ENCODE measurements around the gene ASTN2. TPM values are rescaled to one million over a fixed set of nuclear protein-coding genes. Genes with fewer than 3 reads are reported as not detected.
"Not testable (repeated sequence)": the region's sequence is repeated elsewhere in the genome, so short reads cannot be mapped to it uniquely, and the experiment has no call there.

The ASTN2 gene
- total RNA-seq, 1 donor from 2014 or later = 9.7 TPM

DNA sequence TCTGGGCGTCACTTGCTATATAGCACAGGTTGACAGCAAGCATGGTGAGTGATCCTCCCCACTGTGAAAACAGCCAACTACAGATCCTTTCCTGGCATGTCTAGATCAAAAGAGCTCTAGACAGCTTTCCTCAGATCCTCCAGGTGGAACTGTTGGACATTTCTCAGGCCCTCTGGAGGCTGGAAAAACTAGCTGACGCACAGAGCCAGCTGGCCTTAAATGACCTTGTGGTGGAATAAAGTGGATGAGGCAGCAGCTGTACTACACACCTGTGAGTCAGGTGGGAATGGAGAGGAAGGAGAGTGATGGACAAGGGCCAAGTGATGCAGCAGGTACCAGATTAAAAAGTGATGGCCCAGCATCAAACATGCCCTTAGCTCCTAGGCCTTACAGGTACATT is 555.1 kb downstream of the ASTN2 start:
- no peak for DNase-seq

DNA sequence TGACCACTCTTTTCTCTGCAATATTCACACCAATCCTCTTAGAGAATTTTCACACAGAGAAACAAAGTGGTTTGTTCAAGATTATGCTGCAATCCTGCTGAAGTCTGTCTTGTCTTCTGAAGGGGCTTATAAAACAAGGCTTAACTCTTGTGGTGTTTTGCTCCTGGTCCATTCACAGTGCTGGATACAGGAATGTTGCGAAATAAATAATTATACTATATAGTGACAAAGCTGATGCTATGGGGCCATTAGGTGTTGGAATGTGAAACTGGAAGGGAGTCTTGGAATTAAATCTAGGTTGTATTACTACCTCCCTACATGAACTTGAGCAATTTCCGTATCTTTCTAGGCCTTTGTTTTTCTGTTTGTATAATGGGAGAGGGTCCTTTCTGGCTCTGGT is 557.5 kb downstream of the ASTN2 start:
- no peak for DNase-seq

DNA sequence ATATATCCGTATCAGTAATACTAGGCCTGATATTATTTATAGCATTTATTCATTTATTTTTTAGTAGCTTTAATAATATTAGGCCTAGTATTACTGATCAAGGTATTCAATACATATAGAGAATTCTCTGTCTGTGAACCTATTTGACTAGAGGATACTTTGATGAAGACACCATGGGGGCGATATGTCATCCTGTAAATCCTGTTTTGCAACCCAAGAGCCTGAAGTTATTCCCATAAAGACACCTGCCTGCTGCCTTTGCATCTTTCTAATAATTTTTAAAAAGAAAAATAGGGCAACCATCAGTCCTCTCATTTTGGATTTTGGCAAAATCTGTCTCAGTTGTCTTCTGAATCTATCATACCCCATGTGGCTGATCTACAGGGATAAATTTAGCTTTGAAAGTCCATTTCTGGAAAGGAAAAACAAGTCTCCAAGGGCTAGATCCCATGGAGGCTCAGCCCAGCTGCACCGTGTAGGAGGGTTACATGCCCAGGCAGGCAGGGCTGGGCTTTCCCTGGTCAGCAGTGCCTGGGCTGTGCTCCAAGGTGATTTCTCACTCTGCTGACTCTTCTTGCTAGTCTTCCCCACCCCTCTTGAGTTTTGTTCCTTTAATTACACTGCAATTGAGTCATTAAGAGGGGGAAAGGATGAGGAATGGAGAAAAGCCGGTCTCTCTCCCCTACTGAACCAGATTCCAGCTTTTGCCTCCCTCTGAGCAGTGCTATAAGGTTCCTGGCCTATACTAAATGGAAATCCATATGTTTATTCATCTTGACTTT is 558.8 kb downstream of the ASTN2 start:
- no peak for DNase-seq

DNA sequence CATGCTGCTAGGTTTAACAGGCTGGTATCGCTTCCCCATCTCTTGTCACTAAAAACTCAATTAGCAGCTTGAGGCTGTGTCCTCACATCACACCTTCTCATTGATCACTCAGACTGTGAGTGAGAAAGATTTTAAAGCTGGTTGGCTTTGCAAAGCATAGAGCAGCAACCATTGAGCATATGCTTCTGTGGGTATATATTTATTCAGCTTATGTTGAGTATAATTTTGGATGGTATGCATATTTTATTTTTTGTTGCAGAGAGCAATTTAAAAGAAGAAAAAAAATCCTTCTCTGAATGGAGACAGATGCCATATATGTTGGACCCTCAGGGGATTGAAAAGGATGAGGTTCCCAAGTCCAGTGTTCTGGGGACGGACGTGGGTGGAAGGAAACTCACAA is 565.1 kb downstream of the ASTN2 start:
- DNase-seq = no peak

DNA sequence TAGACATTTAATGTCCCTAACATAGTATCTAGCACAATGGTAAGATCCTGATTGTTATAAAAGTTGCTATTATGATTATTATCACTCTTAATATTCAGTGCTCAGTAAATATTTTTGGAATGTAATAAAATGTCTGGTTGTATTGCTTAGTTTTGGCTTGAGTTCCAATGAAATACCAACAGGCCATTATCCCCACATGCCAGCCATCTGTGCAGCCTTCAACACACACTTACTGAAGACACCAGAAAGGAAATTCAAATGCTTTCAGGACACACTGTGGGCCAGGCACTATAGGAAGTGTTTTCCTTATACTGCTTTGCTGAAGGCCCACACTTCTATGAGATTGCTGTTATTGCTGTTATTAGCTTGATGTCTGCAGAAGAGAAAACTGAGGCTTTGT is 570.2 kb downstream of the ASTN2 start:
- no peak for DNase-seq

DNA sequence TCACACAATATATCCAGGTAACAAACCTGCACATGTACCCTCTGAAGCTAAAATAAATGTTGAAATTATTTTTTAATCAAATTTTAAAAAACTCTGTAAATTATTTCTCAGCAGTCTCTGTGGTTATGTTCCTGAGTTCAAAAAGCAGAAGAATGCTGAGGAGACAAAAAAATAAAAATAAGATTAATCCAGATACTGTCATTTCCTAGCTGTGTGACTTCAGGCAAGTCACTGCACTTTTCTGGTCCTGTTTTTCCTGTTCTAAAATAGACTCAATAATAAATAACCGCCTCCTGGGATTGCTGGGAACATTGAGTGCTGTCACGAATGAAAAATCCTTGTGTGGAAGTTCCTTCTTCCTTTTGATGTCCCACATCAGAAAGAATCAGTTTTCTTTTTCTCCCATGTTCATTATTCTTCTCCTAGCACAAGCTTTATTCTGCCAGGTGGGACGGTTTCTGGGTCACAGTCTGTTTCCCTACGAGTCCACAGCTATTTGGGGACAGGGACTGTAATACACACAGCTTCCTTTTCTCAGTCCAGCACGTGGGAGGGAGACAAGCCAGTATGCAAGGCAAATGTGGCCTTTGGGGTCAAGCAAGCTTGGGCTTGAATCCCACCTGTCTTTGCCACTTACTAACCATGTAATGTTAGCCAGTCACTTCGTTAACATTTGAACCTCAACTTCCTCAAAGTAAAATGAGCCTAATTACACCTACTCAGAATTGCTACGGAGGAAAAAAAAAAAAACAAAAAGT is 570.8 kb downstream of the ASTN2 start:
- no peak for DNase-seq

DNA sequence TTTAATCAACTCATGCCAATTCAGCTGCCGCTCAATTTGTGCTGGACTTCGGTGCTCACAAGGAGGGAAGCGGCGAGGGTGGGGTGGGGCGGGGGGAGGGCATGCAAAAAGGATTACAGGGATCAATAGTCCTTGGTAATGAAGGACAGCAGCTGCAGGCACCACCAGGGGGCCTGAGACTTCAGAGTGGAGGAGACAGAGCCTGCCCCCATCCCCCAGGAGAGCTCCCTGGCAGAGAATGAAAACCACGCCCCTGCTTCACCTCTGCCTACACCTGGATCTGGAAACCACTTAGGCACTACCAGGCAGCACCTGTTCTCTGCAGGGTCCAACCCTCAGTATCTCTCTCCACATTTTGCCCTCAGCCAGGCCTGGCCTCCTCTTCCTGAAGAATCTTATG is 572.2 kb downstream of the ASTN2 start:
- DNase-seq = no peak

DNA sequence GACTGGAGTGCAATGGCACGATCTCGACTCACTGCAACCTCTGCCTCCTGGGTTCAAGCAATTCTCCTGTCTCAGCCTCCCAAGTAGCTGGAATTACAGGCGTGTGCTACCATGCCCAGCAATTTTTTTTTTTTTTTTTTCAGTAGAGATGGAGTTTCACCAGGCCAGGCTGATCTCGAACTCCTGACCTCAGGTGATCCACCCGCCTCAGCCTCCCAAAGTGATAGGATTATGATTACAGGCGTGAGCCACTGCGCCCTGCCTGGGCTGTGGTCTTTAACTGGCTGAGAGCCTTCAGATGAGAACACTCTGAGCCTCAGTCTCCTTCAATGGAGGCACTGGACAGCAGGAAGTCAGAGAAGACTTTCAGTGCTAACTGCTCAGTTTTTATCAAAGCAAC is 576.4 kb downstream of the ASTN2 start:
- DNase-seq = not testable (repeated sequence)

DNA sequence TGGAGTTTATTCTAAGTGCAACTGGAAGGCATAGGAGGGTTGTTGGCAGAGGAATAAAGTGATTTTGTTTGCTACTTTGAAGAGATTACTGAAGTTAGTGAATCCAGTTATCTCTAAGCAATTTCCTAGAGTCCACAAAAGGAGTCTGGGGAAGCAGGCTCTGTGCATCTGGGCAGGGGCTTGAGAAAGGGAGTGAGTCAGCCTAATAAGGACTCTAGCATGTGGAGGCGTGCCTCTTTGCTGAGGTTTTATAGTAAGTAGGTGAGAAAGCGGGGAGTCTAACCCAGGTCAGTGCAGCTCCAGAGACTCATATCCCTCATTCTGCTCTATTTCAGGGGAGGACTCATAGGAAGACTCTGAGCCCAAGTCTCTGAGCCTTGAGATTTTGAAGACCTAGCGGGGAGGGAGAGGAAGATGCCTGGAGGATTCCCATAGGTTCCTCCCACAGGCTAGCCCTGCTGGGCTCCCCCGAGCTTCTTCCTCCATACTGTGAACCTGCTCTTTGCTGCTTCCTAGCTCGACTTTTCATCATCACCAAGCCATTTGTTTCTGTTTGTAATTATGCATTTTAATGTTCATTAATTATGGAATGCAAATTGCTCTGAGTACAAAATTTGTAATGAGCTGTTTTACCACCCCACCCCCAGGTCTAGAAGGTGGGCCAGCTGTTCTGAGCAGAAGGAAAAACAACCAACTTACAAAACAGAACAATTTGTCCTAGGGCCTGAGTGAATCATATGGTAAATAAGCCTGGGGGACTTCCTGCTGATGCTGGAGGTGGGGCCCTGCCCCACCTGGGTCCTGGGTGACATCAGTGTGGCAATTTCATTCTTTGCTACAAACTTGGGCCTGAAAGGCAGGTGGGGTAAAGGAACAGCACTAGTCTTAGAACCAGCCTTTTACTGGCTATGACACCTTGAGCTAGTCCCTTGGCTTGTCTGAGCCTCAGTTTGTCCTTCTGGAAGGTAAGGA is 577.6 kb downstream of the ASTN2 start:
- DNase-seq = no peak

DNA sequence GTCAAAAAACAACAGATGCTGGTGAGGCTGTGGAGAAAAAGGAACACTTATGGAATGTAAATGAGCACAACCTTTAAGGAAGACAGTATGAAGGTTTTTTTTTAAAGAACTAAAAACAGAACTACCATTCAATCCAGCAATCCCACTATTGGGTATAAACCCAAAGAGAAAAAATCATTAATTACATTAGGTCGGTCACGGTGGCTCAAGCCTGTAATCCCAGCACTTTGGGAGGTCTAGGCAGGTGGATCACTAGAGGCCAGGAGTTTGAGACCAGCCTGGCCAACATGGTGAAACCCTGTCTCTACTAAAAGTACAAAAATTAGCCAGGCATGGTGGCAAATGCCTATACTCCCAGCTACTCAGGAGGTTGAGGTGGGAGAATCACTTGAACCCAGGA is 584.5 kb downstream of the ASTN2 start:
- DNase-seq = not testable (repeated sequence)

DNA sequence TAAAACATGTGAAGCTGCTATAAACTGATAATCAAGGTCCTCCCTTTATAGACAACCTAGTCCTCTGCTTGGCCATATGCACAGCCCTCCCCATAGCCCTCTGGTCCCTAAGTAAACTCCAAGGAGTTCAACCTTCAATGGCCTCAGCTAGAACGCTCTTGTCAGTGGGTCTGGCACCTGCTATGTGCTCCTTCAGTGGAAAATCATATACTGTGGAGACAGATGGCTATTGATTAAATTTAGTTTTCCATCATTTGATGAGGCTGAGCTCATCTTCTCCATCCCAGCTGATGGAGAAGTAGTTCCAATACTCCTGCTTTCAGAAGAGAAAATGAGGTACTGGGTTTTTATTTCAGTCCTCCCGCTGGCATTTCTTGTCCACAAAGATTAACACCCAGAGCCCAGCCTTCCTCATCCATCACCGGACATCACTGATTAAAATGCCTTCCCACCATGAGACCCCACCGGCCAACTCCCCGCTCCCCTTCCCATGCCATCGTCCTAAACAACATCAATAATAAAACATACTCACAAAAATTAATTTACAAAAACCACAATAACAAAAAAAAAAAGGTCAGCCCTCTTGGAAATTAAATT is 593.1 kb downstream of the ASTN2 start:
- no peak for DNase-seq

DNA sequence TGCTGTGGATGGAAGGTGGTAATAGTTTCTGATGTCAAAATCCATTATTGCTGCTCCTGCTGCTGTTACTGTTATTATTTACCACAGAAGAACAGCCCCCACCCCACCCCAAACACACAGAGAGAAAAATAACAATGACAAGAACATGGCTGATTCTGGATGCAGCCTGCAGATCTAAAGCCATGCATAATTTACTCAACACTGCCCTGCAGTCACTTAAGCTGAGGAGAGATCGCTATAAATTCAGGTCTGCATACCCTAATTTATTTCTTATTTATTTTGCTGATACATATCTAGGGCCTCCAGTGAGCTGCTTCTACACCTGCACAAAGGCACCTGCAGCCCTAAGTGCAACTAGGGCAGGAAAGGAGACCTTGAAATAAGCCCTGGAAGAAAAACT is 595.7 kb downstream of the ASTN2 start:
- no peak for DNase-seq

DNA sequence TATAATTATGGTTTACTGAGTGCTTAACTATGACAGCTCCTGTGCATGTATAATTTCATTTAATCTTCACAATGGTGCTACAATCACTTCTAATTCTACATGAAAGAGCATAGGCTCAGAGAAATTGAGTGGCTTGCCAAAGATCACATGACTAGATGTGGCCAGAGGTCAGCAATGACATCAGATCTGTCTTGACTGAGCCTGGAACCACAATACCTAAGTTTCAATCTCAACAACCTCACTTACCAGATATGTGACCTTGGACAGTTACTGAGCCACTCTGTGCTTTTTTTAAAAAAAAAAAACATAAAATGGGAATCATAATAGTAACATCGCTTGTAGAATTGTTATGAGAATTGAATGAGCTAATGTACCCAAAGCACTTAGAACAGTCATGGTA is 597.1 kb downstream of the ASTN2 start:
- DNase-seq = no peak

DNA sequence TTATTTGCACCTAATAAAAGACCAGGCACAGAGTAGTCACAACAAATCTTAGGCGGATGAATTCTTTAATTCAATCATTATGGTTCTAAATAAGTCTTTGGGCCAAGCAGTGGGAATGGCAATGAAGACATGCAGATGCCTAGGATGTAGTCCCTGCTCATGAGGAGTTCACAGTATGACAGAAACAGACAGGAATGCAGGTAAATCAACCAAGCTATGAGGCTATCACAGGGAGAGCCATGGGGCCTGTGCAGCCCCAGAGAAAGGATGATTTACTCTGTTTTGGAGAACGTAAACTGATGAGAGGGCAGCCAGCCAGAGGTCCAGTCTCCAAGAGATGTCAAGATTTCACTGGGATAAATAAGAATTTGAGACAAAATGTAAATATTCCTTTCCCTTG is 598.4 kb downstream of the ASTN2 start:
- DNase-seq = no peak

DNA sequence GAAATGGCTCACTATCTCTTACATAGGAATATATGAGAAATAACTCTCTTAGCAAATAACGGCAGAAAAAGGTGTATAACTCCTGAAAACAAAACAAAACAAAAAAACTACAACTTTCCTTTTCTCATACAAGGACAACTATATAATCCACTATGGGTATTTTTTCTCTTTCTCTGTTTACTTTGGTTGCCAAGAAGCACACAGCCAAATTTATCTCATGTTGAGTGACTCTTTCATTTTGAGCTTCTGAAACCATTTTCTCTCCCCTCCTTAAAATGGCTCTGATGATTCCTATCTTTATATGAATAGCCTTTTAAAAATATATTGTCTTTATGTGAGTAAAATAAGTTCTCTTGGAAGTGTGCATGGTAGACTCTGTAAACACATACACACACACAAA is 599.0 kb downstream of the ASTN2 start:
- DNase-seq = no peak

DNA sequence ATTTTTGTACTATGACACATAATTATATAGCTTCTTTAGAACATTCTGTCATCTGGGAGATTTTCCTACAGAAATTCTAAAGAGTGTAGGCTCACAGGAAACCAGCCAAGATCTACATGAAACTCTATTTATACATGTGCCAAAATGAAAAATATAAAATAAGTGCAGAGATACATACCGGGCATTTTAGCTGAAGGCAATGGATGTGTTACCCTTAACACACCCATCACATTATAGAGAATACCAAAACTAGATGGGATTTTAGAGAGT is 601.9 kb downstream of the ASTN2 start:
- no peak for DNase-seq

DNA sequence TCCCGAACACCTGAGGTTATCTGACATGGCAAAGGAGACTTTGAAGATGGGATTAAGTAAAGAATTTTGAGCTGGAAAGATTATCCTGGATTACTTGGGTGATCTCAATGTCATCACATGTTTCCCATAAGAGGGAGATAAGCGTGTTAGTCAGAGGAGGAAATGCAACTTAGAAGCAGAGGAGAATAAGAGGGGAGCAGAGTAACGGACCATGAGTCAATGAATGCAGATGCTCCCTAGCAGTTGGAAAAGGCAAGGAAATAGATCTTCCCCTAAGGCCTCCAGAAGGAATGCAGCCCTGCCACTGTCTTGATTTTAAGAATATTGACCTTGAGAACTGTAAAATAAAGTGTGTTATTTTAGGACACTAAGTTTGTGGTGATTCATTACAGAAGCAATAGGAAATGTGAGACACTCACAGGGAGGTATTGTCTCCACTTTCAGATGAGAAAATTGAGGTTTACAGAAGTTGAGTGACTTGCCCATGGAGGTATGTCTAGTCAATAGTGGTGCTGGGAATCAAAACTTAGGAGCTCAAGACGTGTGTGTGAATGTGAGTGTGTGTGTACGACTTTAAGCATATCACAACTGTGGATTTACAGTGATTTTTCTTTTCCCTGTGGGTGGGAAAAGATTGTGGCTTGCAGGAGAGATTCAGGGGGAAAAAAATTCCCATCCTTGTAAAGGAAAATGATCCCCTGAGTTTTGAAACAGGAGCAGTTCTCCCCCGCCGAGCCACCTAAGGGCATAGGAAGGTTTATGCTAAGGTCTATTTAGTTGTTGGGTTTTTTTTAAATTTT is 602.4 kb downstream of the ASTN2 start:
- no peak for DNase-seq

DNA sequence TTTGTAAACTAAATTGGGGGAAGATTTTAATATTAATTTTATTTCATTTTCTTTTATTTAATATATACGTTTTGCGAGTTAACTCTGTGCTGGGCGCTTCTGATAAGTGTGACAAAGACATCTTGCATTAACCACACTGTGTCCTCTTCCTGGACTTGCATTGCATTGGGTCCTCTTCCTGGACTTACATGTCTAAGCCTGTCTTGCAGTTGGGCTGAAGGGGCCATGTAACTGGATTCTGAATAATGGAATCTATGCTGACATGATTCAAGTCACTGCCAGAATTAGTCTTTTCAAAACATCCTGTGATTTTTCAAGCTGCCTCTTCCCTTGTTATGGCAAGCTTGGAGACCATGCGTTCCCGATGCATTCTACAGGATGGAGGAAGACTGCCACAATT is 605.2 kb downstream of the ASTN2 start:
- DNase-seq = no peak

DNA sequence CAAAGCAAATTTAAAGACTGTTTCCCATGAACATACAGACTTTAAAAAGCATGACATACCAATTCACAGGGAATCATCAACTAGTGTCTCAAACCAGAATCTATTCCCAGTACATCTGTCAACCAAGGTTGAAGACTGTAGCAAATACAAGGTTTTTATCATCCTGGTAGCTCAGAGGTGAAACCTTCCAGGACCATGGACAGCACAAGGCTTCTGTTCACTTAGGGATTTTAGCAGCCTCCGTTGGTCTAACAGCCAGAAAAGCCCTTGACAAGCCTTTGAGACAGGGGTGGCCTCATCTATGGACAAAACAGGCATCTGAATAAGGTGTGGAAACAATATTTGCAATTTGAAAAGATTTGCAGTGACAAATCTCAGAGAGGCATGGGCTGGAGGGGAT is 608.8 kb downstream of the ASTN2 start:
- DNase-seq = no peak

DNA sequence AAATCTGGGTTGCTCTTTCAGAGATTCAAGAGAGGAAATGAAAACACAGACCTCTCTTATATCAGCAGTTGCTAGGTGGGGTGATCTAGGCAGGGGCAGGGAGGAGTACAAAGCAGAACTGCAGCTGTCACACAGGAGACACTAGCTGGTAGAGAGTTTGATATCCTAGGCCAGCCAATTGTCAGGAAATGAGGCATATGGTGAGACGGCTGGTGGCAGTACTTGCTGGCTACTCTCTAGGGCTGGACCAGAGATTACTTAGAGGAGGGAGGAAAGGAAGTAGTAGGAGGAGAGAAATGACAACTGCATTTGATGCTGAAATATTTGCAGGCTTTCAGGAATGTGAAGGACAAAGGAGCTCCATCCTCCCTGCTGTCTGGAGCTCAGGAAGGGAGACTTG is 614.0 kb downstream of the ASTN2 start:
- peak; percentile 36 for DNase-seq

DNA sequence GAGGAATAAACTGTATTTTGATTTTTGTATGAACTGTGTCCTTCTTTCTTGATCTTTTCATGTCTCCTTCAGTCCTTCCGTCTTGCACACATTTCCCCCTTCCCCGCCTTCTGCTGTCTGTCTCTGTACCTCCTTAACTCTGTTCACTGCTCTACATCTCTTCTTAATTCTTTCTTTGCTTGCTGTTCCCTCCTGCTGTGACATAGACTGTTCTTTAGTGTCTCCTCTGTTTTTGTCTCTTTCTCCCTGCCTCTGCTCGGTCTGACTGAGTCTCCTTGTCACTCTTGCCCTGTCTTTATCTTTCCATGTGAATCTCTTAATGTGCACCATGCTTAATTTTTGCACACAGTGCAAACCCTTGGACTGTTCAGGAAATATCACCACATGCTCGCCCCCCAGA is 614.8 kb downstream of the ASTN2 start:
- DNase-seq = no peak

DNA sequence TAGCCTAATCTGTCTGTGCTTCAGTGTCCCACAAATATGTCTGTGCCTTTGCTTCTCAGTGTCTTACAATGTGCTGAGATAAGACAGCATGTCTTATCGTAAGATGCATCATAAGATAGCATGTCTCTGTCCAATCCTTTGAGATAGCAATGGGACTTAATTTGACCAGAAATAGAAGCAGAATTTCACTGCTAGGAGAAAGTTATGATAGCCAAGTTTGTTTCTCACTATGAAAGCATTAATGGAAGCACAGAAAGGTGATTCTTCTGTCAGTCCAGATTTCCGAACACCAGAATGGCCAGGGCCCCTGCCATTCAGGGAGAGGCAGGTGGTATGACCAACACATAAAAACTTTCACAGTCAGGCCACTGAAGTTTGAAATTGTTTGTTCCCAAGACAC is 616.3 kb downstream of the ASTN2 start:
- DNase-seq = no peak
